Stimulated activated CD8-positive, alpha-beta memory T cell treated with anti-CD3 and anti-CD28 coated beads, Interleukin-4, amount 100 ng/mL, for 1 hour (primary cell): ENCODE measurements around the gene RPL22.

ENCODE experiments used
- DNase-seq, 2 donors: peaks; one replicate each; pipeline ENCODE4 v3.0.0-alpha.2; 2020; ENCODE audit warnings: low read depth in 2 of 2, low spot score in 1 of 2

Gene RPL22

DNA sequence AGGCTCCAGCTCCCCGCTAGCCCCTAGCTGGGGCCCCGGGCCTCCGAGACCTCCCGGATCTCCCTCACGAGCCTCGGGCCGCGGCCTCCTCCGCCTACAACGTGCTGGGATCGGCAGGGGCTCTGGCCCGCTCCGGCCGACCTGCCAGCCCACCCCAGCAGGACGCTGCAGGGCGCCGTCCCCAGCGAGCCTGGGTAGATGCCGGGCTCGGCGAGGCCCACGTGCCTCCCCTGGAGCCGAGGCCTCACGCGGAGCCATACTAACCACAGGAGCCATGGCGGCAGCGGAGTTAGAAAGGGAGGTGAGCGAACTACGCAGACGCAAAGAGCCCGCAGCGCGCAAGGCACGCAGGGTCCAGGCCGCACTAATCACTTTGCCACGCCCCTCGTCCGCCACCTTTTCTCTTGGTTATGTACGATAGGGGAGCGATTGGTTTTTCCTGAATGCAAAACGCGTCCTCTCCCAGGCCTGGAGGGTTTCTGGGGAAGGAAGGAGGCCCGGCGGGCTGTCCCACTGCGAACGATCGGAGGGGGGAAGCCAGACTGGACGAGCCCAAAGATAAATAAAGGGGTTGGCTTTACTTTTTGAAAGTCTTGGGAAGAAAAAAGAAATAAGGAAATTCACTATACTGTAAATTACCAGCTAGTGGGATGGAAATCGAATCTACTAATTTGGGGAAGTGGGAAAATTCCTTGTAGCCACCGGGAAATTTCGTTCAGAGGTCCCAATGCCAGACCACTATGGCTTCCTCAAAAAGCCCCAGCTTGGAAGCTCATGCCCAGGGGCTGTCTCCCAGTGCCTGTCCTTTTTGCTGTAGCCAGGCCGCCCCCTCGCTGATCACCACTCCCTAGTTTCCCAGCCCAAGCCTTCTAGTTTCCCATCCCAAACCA is at the start of gene RPL22:
Gene RPL22, minus strand, starts transcription at position 298 of the 890 bp plus-strand sequence. Its CDS starts 22 bp downstream, at position 276.
- peak; percentile 91 to 95 for DNase-seq

DNA sequence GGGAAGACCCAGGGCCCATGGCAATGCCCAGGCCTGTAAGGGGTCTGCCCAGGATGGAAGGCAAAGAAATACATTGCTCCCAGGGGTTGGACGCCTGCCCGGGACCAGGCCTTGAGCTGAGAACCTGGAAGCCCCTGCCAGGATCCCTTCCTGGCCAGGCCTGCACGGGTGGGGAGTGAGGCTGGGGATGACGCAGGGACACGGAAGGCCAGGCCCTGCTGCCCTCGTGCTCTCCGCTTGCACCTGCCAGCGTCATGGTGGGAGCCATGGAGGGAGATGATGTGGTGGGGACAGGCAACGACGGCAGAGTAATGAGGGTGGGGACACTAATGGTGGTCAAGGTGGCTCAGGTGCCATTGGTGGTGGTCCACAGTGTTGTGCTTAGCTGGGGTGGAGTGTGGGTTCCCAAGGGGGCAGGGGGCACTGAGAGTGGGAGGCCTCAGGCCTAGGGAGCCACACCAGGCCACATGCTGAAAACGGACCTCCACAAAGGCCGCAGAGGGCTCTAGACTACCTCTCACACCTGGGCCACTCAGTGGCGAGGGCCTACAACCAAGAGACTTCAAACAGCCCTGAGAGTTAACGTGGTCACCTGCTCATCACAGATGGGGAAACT is 48.9 kb upstream of the RPL22 start:
- DNase-seq, result no peak

DNA sequence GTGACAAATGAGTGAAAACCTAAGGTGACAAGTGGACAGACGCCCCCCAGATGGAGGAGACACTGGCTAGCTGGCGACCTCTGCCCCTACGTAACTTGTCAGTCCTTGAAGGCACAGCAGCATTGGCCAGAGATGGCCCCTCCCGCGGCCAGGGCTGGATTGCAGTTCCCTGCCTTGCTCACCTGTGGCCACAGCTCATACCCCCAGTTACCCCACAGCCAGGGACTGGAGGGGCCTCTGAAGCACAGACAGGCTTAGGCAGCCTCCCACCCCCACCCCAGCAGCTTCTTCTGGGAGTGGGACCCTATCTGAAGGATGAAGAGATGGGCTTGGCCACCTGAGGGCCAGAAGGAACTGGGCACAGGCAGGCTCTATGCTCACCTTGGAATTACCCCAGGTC is 48.3 kb upstream of the RPL22 start:
- DNase-seq, result no peak

DNA sequence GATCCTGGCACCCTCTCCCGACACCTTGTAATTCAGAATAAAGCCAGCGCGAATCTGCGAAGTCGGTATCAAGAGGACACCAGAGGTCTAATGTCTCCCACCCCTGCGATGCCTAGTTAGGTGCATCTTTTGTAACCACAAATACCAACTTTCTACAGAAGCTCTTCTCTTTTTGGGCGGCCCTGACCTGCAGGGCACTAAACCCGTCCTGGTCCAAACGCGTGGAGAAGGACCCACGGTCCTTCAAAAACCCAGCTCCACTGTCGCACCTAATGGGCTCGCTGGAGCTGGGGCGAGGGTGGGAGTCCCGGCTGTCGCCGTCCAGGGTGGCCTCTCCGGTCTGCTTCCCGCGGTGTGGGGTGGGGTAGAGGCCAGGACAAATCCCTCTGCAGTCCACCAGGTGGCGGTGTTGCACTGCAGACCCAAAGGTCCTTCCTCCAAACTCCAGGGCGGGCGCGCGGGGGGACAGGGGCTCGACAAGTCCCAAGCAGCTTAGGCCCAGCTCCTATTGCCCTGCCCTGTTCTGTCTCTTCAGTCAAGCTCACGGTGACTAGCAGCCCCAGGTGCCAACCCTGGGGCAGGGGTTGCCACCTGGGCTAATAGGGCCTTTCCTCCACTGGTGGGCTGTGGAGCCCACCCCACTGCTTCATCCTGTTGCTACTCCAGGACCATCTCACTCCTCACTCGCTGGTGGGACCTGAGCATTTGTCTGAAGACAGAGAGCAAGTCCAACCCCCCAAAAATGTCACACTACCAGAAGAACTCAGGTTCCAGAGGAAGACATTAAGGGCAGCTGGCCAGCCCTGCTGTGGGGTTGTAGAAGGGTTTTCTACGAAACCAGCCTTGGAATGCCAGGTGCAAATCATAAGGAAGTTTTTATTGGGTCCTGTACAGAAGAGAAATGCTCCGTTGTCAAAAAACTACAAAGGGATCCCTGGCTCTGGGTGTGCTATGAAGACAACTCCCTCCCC is 47.4 kb upstream of the RPL22 start:
- peak; percentile 44 to 67 for DNase-seq

DNA sequence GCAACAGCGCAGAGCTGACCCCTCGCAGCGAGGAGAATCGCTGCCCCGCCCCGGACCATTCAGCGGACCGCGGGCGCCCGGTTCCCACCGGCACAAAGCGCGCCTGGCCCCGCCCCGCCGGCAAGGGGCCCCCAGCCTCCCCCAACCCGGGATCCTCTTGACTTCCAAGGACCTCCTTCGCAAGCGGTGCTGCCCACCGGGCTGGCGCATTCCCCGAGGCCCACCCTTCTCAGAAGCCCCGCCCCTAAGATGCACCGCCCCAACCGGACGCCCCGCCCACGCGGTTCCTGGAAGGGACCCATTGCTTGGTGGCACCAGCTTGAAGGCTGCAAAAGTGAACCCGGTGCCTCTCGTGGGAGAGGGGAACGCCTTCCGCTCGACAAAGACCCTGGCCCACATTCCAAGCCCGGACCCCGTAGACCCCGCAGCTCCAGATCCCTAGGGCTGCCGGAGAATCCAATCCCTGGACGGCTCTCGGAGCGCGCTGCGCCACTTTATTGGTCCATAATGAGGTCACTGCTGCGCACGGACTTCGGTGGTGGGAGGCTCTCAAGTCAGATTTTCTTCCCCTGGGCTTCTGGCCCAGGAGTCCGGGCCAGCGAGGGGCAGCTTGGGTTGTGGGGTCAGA is 46.6 kb upstream of the RPL22 start:
- DNase-seq, result no peak

DNA sequence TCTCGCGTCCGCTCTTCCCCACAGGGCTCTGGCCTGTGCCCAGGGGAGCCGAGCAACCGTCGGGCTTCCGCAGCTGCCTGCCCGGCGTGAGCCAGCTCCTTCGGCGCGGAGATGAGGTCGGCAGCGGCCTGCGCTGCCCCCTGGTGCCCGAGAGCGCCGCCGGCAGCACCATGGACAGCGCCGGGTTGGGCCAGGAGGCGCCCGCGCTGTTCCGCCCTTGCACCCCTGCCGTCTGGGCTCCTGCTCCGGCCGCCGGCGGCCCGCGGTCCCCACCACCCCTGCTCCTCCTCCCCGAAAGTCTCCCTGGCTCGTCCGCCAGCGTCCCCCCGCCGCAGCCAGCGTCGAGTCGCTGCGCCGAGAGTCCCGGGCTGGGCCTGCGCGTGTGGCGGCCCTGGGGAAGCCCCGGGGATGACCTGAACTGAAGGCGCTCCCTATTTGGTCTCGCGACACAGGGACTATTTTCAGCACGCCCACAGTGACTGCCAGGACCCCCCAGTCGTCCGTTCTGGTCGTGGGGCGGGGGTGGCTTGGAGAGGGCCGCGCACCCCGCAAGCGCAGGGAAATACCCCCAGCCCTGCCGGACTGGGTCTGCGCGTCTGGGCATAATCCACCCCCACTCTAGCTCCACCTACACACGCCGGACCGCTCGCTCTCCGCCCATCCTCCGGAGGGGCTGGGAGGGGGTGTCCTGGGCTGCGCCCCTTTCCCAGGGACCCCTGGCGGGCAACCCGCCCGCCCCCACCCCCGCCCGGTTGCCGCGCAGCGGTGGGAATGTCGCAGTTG is 45.9 kb upstream of the RPL22 start:
- peak; percentile 44 to 62 for DNase-seq

DNA sequence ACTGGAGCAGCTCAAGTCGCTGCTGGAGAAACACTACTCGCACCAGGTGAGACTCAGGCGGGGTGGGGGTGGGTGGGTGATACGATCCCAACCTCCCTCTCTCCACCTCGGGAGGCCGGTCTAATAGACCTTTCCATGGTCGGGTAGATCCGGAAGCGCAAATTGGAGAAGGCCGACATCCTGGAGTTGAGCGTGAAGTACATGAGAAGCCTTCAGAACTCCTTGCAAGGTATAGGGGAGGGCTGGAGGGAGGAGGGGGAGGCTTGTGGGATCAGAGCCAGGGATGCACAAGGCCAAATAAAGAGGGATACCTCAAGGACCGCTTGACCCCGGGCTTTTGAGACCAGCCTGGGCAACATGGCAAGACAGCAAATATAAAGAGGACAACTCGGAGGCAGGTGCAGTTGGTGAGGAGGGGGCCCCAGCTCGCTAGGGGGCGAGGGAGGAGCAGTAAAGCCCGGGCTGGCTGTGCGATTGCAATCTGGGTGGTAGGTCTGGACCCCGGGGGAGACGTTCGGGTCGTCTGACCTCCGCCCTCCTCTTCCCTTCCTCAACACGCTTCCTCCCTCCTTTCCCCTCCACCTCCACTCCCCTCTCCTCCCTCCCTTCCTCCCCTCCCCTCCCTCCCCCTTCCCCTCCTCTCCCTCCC is 45.1 kb upstream of the RPL22 start:
- DNase-seq, result no peak

DNA sequence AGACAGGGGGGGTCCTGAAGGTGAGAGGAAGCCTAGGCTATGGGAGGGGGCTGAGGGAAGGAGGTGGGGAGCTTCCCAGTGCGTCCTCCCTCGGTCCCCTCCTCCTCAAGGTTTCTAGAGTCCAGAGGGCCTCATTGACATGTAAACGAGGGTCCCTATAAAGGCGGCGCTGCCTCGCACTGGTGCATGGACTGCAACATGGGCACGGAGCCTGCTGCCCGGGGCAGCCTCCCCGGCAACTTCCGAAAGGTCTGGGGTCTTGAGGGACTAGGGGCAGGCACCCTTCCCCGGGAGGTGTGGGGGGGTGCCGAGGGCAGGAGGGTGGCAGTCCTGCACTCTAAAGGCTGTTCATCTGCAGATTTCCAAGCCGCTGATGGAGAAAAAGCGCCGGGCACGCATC is 44.6 kb upstream of the RPL22 start, which contains the start of gene HES3:
Gene HES3, plus strand, starts transcription at position 187 of the 400 bp plus-strand sequence. Its CDS starts 187 bp downstream, at position 374.
- no peak for DNase-seq

DNA sequence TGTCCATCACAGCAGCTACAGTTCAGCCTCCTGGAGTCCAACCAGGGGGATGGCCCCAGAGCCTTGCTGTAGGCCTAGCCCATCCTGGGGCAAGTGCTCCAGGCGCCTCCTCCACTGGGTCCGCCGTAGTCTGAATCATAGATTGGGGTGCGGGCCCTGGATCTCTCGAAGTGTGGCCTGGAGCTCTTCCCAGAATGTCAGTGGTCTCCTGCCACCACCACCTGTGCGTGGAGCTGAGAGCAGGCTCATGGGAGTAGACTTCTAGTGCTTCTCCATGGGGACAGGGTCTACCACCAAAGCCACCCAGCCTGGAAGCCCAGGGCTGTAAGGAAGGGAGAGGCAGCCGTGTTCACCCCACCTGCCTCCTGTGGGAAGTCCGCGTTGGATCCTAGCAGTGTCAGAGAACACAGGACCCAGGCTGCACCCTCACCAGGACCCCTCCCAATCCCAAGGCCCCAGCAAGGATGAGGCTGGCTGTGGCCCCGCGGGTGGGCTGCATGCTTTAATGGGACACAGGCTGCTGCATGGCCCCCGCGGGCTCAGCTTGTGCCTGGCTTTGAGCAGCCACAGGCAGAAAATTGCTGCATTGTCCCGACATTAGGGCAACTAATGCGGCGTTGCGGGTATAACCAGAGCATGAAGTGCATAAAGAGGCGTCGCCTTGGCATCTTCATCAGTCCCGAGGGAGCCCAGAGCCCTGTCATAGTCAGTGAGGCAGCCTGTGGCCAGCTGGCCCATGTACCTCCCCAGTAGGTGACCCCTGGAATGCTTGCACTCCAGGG is 43.8 kb upstream of the RPL22 start:
- no peak for DNase-seq

DNA sequence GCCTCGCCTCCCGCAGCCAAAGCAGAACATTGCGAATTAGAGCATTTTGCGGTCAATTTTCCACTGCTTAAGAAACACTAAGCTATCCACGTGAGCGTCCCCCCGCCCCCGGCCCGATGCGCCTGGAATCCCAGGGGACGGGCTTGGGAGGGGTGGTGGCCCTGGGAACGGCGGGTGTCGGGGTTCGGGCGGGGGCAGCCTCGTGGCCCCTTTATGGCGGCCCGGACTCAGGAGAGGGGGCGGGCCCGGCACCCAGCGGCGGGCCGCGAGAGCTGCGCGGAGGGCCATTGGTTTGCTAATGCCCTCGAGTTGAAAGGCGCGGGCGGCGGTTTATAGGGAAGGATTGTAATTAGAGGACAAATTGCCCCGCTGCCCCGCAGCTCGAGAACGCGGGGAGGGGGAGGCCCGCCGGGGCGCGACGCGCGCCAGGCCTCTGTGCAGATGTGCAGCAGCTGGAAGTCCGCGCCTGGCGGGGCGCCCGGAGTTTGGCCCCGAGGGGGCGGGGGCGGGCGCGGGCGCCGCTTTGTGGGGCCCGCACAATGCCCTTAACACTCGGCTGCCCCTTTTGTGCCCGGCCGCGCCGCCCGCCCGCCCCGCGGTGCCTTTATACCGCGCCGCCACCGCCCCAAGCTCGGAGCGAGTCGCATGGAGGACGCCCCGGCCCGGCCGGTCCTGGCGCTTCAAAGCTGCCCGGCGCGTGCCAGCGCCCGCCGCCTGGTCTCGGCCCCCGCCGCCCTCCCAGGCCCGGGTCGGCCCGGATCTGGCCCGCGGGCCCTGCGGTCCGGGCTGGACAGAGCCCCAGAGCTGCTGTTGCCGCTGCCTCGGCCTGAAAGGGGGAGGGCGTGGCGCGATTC is 42.7 kb upstream of the RPL22 start:
- DNase-seq, result no peak

DNA sequence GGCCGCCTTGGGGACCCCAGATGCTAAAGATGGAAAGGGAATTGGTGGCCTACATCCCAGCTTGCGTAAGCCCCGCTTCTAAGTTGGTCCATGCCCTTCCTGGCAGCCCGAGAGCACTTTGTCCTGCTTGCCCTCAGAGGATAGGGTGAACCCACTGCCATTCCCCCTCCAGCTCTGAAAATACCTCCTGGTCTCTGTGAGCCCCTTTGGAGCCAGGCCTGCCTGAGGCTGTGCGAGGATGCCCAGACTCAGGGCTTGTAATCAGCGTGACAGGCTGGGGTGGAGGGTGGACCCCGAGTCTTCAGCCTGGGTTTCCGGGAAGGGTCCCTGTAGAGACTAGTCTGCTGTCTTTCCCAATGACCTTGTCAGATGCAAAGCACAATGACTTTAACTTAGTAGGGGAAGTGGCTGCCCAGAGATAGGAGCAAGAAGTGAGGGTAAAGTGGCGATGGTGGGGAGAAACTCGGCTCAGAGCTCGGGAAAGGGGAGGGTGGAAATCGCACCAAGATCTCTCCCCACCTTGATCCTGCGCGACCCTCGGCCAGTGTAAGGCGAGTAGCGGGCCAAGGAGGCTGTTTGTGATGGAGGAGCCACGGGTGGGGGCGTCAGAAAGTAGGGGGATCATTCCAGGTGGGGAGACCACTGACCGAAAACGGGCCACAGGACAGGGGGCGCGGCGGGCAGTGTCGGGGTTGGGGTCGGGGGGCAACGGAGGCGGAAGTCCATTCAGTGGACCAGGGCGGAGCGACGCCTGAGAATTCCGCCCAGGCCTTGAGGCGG is 41.9 kb upstream of the RPL22 start:
- DNase-seq, result no peak

DNA sequence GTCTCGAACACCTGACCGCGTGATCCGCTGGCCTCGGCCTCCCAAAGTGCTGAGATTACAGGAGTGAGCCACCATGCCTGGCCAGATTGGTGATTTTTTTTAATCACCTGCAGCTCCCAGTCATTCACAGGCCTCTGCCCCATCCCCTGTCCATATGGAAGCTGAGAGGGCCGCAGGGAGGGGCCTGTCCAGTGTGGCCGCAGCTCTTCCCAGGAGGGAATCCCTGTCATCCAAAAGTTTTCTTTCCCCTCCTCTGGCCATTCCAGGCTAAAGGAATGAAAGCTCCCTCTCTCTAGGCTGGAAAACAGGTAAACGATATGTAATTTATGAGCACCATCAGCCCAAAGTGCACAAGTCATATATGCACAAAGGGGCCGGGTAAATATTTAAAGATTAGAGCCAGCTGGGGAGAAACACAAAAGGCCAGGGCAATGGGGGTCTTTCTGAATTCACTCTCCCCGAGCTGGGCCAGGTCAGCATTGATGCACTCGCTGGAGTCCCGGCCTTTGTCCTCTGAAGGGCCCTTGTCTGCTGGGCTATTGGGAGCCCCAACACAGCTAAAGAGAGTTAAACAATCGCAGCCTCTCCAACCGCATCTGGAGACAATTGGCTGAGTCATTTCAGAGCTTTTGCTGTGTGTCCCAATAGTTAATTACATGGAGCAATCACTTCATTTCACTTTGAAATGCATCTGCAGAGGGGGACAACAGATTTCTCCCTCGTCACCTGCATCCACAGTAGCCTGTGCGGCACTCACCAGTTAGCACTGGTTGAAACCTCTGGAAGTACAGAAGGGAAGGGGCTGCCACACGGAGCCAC is 40.8 kb upstream of the RPL22 start:
- DNase-seq, result no peak

DNA sequence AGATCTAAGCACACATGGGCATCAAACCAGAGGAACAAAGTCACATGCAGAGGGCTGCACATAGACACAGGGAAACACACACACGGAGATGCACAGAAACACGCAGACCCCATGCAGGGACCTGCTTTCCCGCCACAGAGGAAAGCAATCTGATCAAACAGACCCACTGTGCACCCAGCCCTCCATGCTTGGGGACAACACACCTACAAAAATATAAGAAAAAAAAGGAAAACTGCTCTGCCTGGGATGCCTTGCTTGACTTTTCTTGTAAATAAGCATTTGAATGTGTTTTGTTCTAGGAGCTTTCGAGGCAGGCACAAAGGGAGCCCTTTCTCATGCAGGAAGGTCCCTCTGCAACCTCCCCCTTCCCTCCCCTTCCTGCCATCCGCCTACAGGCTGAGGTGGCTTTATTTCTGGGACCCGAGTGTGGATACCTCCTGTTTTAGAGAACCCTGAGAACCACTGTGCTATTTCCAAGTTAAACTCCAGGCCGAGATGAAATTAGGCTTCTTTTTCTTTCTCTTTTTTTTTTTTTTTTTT is 39.9 kb upstream of the RPL22 start:
- DNase-seq, result no peak

DNA sequence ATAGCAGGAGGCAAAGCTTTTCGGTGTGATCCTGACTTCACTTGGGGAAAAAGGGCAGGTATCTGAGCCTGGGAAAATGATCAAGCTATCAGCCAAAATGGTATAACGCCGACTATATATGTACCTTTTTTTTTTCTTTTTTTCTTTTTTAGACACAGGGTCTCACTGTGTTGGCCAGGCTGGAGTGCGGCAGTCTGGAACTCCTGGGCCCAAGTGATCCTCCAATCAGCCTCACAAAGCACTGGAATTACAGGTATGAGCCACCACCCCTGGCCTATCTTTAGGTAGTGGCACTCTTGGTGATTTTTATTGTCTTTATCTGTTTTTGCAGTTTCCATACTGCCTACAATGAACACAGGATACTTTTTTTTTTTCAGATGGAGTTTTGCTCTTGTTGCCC is 37.7 kb upstream of the RPL22 start:
- no peak for DNase-seq

DNA sequence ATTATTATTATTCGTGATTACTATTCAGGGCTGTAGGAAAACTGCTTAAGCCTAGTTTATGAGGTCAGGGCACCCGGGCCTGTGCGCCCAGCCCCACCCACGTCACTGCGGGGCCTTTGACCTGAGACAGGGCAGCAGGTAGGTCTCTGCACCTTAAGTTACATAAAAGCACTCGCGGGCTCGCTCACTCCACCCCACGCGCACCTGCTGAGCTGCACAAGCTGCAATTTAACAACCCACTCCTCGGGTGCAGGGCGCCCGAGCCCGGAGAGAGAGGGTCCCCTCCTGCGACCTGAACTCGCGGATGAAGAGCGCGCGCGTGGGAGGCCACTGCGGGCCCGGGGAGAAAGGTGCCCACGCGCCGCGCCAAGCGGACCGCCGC is 35.9 kb upstream of the RPL22 start:
- no peak for DNase-seq
